Globus pallidus (tissue), 1 donor: ENCODE data around the gene PRAMEF1.
"Not testable (repeated sequence)": the region's sequence is repeated elsewhere in the genome, so short reads cannot be mapped to it uniquely, and the experiment has no call there.

Source experiments
- DNase-seq: peaks from one replicate; pipeline ENCODE4 v3.0.0-alpha.2; 2015; ENCODE audit warnings: low spot score

Gene PRAMEF1, protein sequence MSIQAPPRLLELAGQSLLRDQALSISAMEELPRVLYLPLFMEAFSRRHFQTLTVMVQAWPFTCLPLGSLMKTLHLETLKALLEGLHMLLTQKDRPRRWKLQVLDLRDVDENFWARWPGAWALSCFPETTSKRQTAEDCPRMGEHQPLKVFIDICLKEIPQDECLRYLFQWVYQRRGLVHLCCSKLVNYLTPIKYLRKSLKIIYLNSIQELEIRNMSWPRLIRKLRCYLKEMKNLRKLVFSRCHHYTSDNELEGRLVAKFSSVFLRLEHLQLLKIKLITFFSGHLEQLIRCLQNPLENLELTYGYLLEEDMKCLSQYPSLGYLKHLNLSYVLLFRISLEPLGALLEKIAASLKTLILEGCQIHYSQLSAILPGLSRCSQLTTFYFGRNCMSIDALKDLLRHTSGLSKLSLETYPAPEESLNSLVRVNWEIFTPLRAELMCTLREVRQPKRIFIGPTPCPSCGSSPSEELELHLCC

DNA sequence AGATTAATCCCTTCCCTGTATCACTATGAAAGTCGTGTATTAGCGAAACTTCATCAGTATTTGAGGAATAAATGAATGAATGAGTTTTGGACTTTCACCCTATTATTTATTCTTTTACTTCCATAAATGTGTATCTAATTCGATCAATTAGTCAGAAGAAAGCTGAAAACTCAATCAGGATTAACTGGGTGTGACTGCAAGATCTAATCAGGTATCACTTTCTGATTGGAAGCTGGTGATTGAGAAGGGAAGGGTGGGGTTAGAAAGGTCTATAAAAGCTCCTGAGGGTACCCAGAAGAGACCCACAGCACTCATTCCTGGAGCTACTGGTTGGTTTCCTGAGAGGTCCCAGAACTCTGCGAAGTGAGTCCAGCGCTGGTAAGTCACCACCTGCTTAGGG, at the start of gene PRAMEF1:
PRAMEF1 (plus strand) TSS at position 301 of the 400 bp plus-strand sequence. CDS start 1,831 bp downstream, outside the sequence.
- not testable (repeated sequence) for DNase-seq

DNA sequence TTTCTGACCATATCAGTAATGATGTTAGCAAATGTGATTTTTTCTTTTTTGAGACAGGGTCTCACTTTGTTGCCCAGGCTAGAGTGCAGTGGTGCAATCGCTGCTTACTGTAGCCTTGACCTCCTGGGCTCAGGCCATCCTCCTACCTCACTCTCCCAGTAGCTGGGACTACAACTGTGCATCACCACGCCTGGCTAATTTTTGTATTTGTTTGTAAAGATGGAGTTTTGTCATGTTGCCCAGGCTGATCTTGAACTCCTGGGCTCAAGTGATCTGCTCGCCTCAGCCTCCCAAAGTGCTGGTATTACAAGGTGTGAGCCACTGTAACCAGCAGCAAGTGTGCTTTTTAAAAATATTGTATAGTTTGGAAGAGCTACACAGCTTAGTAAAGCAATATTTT, 49.3 kb upstream of the PRAMEF1 start:
- DNase-seq = no peak

DNA sequence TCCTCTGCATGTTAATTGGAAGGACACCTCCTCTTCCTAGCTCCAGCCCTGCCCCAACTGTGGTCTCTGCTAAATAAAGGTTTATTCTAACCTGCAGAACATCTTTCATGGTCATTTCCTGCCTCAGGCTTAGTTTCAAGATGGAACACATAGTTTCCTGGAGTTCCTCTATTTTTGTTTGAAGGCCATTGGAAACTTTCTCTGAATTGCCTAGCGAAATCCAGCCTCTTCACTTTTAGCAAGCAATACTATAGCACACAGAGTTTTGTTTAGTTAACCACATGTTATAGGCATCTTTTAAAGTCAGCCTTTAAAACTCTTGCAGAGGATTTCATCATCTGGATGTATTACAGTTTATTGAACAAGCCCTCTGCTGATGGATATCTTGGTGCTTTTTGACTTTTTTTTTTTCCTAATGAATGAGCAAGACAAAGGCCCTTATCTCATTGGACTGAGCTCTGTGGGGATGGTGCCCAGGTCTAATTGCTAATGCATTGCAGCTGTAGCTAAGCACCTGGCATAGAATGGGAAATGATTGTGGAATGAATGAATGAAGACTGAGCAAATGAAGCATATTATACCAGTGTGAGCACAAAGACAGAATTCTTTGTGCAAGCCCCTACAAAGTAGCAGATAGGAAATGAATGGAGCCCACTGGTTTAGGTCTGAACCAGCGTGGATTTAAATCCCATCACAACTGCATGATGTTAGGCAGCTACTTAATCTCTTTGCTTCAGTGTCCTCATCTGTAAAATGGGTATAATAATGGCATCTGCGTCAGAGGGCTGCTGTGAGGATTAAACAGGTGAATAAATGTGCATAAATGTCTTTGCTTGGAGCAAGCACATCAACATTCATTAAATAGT, 45.8 kb upstream of the PRAMEF1 start:
- DNase-seq = no peak

DNA sequence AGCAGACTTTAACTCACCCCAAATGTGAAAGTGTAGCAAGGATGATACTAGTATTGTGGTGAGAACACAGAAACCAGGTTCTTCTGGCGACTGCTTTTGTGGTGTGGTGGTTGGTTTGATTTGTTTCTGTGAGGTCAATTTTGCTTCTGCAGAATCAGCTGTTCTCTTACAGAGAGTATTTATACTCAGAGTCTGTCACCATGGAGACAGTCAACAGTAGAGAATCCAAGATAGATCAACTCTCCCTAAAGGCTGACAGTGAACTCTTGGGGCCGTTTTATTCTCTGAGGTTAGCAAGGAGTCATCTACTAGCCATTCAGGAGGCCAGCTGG, 45.2 kb upstream of the PRAMEF1 start, which contains the start of gene CFAP107:
CFAP107 (plus strand) TSS at position 209 of the 332 bp plus-strand sequence. CDS start 231 bp downstream, outside the sequence.
- no peak for DNase-seq

DNA sequence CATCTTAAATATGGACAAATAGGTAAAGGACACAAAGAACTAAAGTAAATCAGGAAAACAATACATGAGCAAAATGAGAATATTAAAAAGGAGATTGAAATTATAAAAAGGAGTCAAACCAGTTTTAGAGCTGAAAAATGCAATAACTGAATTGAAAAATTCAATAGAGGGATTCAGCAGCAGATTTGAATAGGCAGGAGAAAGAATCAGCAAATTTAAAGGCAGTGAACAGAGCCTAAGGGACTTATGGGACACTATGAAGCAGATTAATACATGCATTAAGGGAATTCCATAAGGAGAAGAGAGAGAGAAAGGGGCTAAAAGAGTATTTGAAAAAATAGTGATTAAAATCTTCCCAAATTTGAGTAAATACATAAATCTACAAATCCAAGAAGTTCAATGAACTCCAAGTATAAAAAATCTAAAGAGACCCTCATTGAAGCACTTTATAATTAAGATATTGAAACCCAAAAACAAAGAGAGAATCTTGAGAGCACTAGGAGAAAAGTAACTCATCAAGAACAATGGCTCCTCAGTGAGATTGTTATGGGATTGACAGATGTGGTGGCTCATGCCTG, 42.3 kb upstream of the PRAMEF1 start:
- DNase-seq = no peak

DNA sequence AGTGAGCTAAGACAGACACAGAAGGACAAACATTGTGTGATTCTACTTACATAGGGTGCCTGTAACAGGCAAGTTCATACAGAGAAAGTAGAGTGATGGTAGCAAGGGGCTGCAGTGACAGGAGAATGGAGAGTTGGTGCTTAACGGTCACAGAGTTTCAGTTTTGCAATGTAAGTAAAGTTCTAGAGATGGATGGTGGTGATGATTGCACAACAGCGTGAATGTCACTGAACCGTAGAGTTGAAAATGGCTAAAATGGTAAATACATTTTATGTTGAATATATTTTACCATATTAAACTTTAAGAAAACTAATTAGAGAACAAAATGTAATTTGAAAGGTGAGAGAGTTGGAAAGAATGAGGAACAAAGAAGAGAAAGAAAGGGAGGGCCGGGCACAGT, 36.5 kb upstream of the PRAMEF1 start:
- no peak for DNase-seq

DNA sequence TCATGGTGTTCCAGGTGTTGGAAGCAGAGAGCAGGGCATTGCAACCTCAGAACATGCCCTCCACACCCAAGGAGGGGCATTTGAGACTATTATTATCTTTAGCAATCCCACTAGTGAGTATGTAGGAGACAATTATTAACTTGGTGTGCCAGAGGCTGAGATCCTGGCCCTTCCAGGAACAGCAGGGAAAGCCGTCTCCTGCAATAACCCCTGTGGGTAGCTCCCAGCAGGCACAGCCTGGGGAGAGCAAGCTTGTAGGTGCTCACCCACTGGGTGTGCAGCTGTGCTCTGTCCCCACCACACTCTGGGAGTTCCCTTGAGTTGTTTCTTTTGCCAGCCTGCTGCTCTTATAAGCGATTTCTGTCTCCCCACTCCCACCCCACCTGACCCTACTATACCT, 34.9 kb upstream of the PRAMEF1 start:
- DNase-seq = no peak

DNA sequence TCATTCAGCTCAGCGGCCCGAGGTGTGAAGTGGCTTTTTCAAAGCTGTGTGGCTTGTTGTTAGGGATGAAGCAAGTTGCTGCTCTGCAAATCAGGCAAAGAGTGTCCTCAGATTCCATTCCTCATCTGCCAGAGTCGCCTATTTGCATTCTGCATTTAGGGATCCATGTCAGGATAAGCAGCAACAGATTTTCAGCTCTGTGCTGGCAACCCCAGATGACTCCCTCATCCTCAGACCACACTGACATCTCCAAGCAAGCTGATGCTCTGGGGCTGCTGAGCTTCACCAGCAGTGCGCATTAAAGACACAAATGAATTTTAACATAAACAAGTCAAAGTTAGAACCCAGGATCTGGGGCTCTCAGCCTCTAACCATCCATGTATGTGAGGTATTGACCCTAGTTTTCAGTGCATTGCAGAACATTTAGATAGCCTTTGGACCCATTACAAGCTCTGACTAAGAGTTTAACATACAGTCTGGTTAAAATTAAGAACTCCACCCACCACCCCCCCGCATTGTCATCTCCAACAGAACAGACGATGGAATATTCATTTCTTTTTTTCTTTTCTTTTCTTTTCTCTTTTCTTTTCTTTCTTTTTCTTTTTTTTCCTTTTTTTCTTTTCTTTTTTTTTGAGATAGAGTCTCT, 34.3 kb upstream of the PRAMEF1 start:
- no peak for DNase-seq

DNA sequence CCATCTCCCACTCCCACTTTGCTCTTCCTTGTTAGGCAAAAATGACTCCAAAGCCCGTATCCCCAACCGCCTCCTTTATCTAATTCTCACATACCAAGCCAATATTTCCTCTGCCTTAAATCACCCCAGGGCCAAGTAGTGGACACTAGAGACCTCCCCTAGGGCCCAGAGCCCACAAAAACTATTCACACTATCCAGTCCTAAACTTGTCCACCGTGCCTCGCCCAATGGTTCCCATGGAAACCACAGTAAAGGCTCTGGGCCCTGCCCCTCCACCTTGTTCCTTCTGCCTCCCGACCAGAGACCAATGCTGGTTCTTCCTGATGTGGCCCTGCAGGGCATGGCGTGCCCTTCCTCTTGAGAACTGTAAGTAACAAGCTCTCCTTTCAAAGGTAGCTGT, 33.4 kb upstream of the PRAMEF1 start:
- DNase-seq = no peak

DNA sequence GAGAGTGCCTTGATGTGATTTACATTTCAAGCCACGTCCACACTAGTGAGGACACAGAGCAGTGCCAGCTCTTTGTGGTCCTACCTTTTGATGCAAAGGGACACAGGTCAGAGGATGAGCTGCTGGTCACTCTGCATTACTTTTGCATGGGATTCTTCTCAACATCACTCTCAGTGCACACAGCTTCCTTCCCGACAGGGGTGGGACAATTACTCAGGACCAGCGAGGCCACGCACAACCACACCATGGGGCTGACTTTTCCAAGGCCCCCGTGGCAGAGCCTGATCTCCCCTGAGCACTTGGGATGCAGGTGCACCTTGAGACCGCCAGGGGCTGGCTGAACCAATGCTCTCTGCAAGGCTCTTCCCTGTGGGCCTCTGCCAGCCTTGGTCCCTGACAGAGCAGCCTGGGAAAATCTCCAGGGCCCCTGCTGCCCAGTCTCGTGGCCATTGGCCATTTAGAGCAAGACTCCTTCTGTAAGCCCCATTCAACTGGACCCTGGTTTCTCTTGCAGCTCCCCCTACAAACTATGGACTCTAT, 30.9 kb upstream of the PRAMEF1 start:
- no peak for DNase-seq

DNA sequence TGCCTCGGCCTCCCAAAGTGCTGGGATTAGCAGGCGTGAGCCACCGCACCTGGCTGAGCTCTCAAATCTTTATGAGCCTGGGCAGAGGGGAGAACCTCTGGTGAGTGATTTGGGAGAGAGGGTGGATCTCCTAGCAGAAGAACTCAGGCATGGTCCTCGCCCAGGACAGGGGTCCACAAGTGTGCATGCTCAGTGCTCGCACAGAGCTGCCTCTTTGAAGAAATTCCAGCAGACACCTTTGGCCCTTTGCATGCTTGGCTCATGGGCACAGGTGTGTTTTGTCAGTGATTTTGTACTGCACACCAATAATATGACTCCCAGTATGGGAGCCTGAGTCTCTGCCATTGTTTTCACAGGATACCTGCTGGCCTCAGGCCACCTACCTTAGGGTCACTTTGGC, 29.4 kb upstream of the PRAMEF1 start:
- DNase-seq = no peak

DNA sequence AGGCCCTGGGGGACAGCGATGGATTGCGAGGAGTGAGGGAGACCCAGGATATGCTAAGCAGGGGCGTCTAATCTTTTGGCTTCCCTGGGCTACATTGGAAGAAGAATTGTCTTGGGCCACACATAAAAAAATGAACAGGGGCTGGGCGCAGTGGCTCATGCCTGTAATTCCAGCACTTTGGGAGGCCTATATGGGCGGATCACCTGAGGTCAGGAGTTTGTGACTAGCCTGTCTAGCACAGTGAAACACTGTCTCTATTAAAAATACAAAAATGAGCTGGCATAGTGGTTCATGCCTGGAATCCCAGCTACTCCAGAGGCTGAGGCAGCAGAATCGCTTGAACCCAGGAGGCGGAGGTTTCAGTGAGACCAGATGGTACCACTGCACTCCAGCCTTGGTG, 28.4 kb upstream of the PRAMEF1 start:
- DNase-seq = no peak

DNA sequence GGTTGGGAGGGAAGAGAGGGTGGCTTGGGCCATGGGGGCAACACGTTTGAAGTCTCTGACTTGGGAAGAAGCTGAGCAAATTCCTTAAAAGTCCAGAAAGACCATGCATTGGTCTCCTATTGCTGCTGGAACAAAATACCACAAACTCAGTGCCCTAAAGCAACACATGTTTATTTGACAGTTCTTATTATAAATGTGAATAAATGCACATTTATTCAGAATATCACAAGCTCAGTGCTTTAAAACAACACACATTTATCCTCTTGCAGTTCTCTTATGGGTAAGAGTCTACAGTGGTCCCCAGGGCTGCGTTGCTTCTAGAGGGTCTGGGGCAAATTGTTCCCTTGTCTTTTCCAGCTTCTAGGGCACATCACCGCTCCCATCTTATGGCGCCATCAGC, 27.7 kb upstream of the PRAMEF1 start:
- DNase-seq = no peak

DNA sequence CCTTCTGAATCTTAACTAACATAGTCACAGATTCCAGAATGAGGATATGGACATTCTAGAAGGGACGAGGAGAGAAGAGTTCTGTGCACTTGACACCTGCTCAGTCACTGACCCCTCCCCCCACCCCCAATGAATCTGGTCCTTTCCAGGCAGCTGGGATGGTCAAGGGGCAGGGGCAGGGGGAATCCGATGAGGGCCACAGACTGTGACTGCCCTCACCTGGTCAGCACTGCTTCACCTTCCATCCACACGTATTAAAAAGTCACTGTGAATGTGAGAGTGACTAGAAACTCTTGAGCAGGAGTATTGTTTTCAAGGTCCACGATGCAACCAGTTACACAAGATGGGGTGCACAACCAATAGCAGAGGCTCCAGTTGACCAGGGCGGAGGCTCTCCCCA, 27.2 kb upstream of the PRAMEF1 start:
- no peak for DNase-seq

DNA sequence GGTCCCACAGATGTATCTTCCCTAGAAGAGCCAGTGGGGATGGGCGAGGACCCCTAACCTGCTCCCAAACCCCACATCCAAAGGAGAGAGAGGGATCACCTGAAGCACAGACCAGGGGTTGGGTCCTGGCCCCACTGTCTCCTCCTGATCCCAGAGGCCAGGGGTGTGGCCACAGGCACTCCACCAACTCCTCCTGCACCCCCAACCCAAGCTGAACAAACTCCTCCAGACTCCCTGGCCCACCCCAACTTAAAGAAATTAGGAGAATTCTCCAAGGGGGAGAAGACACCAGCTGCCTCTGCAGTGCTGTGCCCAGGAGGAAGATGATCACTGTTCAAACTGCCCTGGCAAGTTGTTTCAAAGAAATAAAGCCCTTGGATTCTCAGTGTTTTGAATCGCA, 22.2 kb upstream of the PRAMEF1 start:
- no peak for DNase-seq

DNA sequence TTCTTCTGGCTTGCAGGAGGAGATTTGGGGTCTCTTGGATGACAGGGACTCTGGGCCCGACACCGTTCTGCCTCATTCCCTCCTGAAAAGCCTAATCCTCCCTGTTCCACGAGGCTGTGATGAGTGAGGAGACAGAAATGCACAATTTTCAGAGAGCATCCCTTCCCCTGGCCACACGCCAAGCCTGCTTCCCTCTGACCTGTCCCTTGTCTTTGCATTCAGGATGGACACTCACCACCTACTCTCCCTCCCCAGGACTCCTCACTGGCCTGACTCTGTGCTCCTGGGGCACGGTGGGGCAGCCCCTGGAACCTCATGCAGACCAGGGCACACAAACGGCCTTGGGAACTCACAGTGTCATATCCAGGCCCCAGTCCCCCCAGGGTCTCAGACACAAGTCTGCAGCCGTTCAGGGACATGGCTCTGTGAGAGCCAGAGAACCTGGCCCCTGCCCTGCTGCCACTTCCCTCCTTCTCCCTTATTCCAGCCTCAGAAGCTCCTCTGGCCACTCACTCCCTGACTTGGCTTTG, 21.2 kb upstream of the PRAMEF1 start:
- no peak for DNase-seq

DNA sequence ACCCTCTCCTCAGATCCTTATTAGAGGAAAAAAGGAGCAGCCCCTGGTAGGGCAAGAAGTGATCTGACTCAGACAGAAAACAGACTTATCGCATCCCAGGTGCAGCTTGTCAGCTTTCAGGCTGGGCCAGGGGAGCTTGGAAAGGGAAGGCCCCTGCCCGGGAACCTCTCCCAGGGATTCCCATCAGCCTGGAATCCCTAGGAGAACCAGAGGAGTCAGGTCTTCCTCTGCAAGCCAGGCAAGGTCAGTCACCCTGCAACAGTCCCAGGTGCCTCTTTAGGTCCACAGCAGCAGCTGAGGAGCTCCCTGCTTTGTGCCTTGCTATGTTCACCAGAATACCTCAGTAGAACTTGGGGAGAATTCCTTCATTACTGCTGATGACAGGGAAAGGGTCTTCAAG, 20.6 kb upstream of the PRAMEF1 start:
- DNase-seq = no peak

DNA sequence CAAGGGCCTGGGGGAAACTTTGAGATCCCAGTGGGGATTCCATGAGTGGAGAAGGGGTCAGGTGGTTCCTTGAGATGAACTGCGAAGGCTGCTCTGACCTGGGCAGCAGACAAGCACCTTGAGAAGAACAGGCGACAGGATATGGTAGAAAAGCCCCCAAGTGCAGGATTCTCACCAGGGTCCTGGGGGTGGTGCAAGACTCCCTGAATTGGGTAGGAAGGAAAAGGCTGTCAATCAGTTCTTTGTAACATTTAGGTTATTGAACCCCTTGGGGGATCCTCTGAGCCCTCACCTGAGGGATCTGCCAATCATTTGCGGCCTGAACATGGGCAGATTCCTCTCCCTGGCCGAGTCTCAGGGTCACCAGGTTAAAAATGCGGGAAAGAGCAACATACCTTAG, 20.0 kb upstream of the PRAMEF1 start:
- no peak for DNase-seq

DNA sequence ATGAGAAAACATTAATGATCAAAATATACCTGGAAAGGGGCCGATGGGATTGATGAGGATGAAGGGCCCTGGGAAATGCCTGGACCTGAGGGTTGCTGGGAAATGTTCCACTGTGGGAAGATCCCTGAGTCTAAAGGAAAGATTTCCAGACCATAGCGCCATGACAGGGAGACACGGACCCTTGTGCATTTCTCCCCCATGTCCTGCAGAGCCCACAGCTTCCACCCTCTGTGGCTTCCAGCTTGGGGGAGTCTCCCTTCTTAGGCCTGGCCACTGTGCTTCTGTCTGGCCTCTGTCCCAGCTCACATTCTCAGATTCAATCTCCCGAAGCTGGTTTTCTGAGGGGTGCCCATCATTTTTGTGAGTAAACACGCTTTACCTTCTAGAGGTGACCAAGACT, 18.7 kb upstream of the PRAMEF1 start:
- no peak for DNase-seq

DNA sequence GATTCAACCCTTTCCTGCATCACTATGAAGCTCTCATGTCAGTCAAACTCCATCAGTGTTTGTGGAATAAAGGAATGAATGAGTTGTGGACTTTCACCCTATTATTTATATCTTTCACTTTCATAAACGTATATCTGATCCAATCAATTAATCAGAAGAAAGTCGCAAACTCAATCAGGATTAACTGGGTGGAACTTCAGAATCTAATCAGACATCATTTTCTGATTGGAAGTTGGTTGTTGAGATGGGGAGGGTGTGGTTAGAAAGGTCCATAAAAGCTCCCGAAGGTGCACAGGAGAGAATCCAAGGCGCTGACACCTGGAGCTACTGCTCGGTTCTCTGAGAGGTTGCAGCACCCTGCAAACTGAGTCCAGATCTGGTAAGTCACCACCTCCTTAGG, 17.8 kb upstream of the PRAMEF1 start, which contains the start of gene PRAMEF12:
PRAMEF12 (plus strand) TSS at position 301 of the 400 bp plus-strand sequence. CDS start 1,130 bp downstream, outside the sequence.
- DNase-seq = no peak

DNA sequence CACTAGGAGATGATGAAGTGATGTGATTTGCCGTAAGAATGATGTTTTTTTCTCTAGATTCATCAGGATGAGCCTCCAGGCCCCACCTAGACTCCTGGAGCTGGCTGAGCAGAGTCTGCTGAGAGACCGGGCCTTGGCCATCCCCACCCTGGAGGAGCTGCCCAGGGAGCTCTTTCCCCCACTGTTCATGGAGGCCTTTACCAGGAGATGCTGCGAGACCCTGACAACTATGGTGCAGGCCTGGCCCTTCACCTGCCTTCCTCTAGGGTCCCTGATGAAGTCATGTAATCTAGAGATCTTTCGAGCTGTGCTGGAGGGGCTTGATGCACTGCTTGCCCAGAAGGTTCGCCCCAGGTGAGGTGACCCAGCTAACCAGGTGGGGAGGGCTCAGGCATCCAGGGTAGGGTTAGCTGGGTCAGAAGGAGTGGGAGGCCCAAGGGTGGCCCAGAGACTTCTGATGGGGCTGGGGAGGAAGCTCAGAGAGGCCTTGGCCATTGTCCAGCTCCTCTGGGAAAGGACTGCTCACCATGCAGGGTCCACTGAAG, 16.3 kb upstream of the PRAMEF1 start:
- DNase-seq = no peak
